GM19438 (cell line): ENCODE data around the gene L1CAM.

ENCODE experiments used
- ATAC-seq: cut with Tn5 transposase; IDR thresholded peaks from one replicate; pipeline ENCODE4 v1.9.1; 2021; ENCODE audit warnings: low read depth; ENCODE audit not compliant: unreplicated experiment

The L1CAM gene

DNA sequence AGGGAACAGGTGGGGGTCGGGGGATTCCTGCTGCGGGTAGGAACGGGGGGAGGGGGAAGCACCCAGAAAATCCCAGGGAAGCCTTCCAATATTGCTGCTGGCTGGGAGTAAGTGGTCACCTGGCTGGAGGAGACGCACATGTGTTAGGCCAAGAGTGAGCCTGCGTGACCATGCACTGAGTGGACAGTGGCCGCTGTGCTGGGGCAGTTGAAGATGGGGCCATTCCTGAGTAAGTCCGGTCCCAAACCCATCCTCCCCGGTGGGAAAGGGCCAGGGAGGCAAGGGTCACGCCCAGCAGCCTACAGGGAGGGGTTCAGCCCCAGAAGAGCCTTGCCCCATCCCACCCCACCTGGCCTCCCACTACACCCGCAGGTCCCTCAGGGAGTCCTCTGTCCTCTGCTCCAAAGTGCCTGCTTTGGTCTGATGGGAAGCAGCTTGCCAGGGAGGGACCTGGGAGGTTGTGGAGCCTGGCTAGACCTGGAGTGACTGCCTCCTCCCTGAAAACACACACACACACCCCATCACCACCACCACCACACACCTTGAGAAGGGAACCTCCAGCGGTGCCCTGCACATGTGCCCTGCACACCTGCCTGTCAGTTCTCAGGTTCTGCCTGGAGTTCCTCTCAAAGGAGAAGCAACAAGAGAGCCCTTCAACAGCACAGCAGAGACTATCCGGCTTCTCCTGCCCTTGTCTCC lies 6.1 kb downstream of the L1CAM start:
- no peak for ATAC-seq

DNA sequence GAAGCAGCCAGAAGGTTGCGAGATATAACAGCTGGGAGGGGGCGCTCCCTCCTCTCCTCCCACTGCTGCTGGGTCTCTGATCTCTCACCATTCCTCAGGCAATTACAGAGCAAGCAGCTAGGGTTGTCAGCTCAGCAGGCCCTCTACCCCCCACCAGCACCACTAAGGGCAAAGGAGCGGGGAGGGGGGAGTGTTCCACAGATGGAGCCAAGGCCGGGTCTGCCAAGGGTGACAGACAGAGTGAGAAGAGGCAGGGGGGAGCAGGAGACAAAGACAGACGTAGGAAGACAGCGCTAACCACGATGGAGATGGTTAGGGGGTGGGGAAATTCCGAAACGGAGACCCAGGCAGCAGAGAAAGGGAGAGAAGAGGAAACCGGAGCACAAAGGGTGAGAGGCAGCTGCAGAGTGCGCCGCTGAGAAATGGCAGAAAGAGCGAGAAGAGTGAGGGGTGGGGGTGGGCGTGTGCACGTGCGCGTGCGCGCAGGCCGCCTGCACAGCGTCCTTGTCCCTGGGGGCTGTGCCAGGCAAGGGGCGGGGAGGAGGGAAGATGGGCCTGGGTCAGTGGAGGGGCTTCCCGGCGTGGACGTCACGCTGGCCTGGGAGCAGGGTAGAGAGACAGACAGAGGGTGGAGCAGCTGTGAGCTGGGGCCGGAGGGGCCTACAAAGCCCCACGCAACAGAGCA lies 6.9 kb downstream of the L1CAM start:
- ATAC-seq: no peak

- no peak for ATAC-seq
Measured at GRCh38 chrX:153878345-153878744, 7.6 kb downstream of the L1CAM start.

DNA sequence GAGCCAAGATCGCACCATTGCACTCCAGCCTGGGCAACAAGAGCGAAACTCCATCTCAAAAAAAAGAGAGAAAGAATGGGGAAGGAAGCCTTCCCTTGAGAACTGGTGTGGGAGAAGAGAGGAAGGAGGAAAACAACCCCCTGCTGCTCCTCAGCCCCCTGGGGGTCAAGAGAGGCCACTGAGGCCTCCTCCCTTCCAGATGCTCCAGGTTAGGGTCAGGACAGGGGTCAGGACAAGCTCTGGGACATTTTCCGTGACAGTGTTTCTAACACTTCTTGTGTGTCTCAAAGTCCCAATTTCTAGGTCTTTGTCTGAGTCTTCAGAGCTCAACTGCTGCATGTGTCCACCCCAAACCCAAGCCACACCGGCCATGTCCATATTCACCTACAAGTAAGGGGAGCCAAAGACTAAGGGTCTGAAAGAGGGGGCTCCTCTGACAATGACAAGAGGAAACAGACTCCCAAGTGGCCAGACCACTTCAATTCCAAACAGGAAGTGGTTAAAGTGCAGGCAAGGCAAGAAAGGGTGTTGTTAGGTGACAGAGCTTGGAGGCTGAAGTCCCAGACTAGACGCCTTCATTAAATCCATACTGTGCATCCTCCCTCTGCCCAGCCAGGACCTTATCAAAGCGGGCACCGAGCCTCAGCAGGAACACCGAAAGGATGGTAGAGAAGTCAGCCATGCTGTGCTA lies 8.3 kb downstream of the L1CAM start:
- no peak for ATAC-seq

- no peak for ATAC-seq
Measured at GRCh38 chrX:153876112-153876491, 9.9 kb downstream of the L1CAM start.

- no peak for ATAC-seq
Measured at GRCh38 chrX:153875391-153876111, 10.4 kb downstream of the L1CAM start.

DNA sequence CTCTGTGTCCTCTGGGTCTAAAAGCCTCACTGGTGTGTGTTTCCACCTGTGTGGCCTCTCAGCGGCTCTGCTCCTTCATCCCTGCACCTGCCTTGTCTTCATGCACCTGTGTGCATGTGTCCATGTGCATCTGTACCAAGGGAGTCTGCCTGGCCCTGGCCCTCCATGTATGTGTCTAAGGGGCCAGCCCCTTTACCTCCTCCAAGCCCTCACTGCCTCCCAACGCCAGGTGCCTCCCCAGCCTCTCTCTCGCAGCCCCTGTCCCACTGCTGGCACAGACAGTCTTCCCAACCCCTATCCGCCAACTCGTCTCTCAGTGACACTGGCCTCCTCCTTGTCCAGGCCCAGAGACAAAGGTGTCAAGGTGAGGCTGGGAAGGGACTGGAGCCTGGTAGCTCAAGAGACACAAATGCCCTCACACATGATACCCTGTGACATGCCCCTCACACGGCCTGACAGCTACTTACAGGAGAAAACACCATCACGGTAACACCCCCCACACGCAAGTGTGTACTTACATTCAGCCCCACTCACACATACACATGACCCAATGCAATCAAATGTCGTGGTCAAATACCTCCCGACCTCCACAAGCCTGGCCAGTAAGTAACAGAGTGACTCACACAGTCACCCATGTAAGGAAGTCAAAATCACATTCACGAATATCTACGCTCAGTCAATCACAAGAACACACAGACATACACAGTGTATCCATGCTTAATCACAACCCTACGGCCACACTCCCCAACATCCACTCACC lies 11.4 kb downstream of the L1CAM start:
- no peak for ATAC-seq

- ATAC-seq: no peak
Measured at GRCh38 chrX:153874085-153874365, 11.9 kb downstream of the L1CAM start.

DNA sequence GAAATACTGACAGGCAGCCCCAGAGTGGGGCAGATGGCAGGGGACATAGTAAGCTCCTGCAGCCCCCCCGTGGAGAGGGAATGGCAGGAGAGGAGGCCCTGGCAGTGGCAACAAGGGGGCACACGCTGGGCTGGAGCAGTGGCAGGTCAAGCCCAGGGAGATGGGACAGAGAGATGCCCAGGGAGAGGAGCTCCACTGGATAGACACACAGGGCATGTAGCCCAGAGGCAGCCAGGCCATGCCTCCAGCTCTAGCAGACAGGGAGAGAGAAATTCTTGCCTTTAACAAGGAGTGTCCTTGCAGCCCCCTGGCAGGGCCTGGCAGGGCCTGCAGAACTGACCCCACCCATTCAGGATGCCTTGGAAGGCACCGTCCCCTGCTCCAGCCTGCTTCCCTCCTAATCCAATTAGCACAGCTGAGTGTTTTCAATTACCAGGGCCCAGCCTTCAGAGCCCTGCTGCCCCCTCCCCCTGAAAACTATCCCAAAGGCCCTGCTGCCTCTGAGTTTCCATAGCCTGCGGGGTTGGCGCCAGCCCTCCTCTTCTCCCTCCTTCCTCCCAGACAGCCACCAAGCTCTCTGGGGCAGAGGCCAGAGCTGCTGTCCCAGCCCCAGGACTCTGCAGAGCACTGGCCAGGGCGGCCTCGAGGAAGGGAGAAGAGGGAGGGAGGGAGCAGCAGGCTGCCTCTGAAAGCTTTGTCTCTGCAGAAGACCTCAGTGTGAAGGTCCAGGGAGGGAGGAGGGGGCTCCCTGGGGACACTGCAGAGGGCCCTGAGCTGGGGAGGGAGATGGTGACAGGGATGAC lies 12.5 kb downstream of the L1CAM start:
- ATAC-seq: no peak

- no peak for ATAC-seq
Measured at GRCh38 chrX:153871946-153872878, 13.8 kb downstream of the L1CAM start.

GRCh38 chrX:153871451-153871850 lies 14.5 kb downstream of the L1CAM start:
- ATAC-seq: no peak

DNA sequence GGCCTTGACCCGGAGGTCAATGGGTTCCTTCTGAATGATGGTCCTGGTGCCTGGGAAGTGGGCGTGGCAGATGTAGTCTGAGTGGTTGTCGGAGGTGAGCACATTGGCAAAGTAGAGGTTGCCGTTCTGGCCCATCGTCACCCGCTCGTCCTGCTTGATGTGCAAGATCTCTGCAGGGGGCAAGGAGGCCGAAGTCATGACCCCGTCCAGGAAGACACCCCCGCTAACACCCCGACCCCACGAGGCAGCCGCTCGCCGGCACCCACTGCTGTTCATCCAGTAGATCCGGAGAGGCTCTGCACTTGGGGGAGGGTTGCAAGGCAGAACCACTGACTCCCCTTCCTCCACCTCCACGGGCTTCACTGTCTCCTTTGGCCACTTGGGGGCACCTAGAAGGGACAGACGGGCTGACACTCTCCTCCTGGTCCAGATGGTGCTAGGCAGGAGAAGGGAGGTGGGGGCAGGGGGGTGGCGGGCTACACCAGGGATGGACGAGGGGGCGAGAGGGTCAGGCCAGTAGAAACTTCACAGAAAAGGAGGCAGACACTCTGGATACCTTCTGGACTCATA lies 15.1 kb downstream of the L1CAM start:
- ATAC-seq: no peak

DNA sequence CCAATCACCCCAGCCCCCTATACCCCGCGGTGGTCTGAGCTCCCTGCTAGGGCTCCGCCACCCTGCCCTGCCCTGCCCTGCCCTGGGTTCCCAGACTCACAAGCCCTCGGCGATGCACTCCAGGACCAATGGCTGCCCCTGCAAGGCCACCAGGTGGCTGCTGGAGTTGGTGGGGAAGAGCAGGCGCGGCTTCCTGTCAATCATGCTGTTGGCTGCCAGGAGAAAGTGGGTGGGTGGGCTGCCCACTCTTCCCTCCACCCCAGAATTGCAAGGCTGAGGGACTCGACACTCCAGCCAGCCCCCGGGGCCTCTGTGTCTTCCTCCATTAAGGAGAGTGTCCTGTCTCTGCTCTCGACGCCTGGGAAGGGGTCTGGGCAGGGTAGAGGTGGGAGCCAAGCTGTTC lies 15.7 kb downstream of the L1CAM start:
- no peak for ATAC-seq

GRCh38 chrX:153869473-153870287 lies 16.3 kb downstream of the L1CAM start:
- no peak for ATAC-seq

GRCh38 chrX:153868576-153869472 lies 17.1 kb downstream of the L1CAM start:
- no peak for ATAC-seq

DNA sequence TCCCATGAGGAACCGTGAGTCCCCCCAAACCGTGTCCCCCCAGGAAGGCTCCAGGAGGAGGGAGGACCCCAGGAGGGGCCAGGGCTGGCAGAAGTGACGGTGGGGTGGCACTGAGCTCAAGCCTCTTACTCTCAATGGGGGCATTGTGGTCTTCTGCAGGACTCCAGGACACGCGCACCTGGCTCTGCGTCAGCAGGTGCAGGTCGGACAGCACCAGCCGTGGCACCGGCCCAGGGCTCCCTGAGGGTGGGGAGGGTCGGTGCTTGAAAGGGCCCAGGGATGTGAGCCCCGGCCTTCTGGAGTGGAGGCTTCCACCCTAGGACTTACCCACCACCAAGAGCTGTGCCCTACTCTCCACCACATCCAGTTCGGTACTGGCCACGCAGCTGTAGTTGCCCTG lies 18.3 kb downstream of the L1CAM start:
- no peak for ATAC-seq

GRCh38 chrX:153867139-153867538 lies 18.8 kb downstream of the L1CAM start:
- no peak for ATAC-seq
